Kidney (tissue), 14 donors: Measurements from ENCODE around the gene RSPH4A. TPM values are rescaled to one million over a fixed set of nuclear protein-coding genes. Genes with fewer than 3 reads are reported as not detected.

Experiments used
- DNase-seq, 5 donors: peaks; one replicate each; pipeline ENCODE4 v3.0.0-alpha.2; 2013 to 2020
- FAIRE-seq: peaks from 2 replicates; lab custom pipeline; 2012; peaks lifted over from hg19 to GRCh38; lab: Jason Lieb, UNC
- H3K27ac ChIP-seq, 2 donors: one replicate each; pipeline ENCODE4 v1.7.0; 2013; ENCODE audit warnings: low read depth in 2 of 2, low read length in 2 of 2, inconsistent platforms in 1 of 2
- H3K27me3 ChIP-seq: one replicate; pipeline ENCODE4 v1.7.1; 2013; ENCODE audit warnings: low read length, inconsistent platforms; ENCODE audit not compliant: control insufficient read depth, insufficient read depth
- H3K36me3 ChIP-seq, 3 donors: one replicate each; pipeline versions ENCODE4 v1.7.0 to v1.7.1; 2013; ENCODE audit warnings: low read length in 3 of 3, control low read depth in 1 of 3, inconsistent platforms in 1 of 3; ENCODE audit not compliant: insufficient read depth in 3 of 3, control insufficient read depth in 2 of 3
- H3K4me1 ChIP-seq, 3 donors: one replicate each; pipeline versions ENCODE4 v1.7.0 to v1.7.1; 2013; ENCODE audit warnings: low read length in 3 of 3, inconsistent platforms in 1 of 3, low read depth in 1 of 3; ENCODE audit not compliant: control insufficient read depth in 2 of 3, insufficient read depth in 2 of 3
- H3K4me3 ChIP-seq, 3 donors: one replicate each; pipeline versions ENCODE4 v1.7.0 to v1.8.1; 2013; ENCODE audit warnings: low read length in 3 of 3, control low read depth in 1 of 3, inconsistent platforms in 1 of 3
- H3K9ac ChIP-seq, 3 donors: one replicate each; pipeline versions ENCODE4 v1.7.0 to v1.7.1; 2013; ENCODE audit warnings: low read length in 3 of 3, control low read depth in 1 of 3, inconsistent platforms in 1 of 3
- H3K9me3 ChIP-seq, 3 donors: one replicate each; pipeline versions ENCODE4 v1.7.0 to v1.7.1; 2013; ENCODE audit warnings: low read length in 3 of 3, control low read depth in 1 of 3, inconsistent platforms in 1 of 3; ENCODE audit not compliant: control insufficient read depth in 2 of 3, insufficient read depth in 1 of 3
- CTCF ChIP-seq: IDR thresholded peaks from 3 replicates; pipeline ENCODE4 v1.5.1; 2012; ENCODE audit warnings: mild to moderate bottlenecking, moderate library complexity, borderline replicate concordance; ENCODE audit not compliant: insufficient read depth; ENCODE audit errors: extremely low read depth
- intact Hi-C: fragments of 100-400 bp; cut with DNase I; formaldehyde crosslinking; loops from one replicate; pipeline ENCODE4 v1.11.1; 2022
- polyA plus RNA-seq: library from polyadenylated mRNA; stranded (reverse); fragments of 350-450 nt; fragmentation: Illumina TruSeq; extraction: RNeasy Lipid Tissue Mini Kit (QIAGEN cat#74804); gene quantifications from one replicate; pipeline ENCODE4 v1.2.3, GENCODE V29; 2014; ENCODE audit warnings: low read depth, low replicate concordance; ENCODE audit not compliant: insufficient read depth
- total RNA-seq: library from RNA; stranded (reverse); fragmentation: NEBNext Ultra II Directional; extraction: Animal tissue kit (Norgen Biotek cat#: 25700); gene quantifications from one replicate; pipeline ENCODE4 v1.2.1, GENCODE V29; 2021
- donor health status: control.
- donor health status: control.
- donor health status: control.
- donor health status: control.
- donor health status: control.
- donor health status: DM: yes; HTN: yes; CAD: no.
- donor health status: Normal renal cell carcinoma (clear cell type).

RSPH4A gene
- total and polyA plus RNA-seq, 2 donors from 2014 or later = 0.62 to 1.8 TPM

- H3K36me3 ChIP-seq = peaks cover 0 to 6% (median 4%) of the 10 kb centered on the region in 3 donors
- no peak overlapping the region for H3K4me3 ChIP-seq
- no peak for FAIRE-seq
- no peaks in the 10 kb centered on the region for H3K27me3 ChIP-seq
- H3K27ac ChIP-seq = no peak overlapping the region
- H3K9ac ChIP-seq = no peak overlapping the region
- H3K9me3 ChIP-seq = no peaks in the 10 kb centered on the region
- H3K4me1 ChIP-seq = peaks cover 3 to 13% (median 7%) of the 10 kb centered on the region in 3 donors
- intact Hi-C loops = no loop called here
- no peak for TF ChIP-seq CTCF
- DNase-seq = no peak
These were observed 41.1 kb upstream of the RSPH4A start for GRCh38 chr6:116575227-116575626.

- DNase-seq = no peak
- intact Hi-C loops = no loop called here
- Histone ChIP-seq H3K36me3 (peaks cover 0 to 6% (median 4%) of the 10 kb centered on the region in 3 donors), H3K9ac (no peak overlapping the region), H3K4me1 (peaks cover 3 to 8% (median 5%) of the 10 kb centered on the region in 3 donors), H3K27ac (no peak overlapping the region), H3K27me3 (no peaks in the 10 kb centered on the region), H3K4me3 (no peak overlapping the region), H3K9me3 (no peaks in the 10 kb centered on the region)
- no peak for FAIRE-seq
- TF ChIP-seq CTCF = no peak
These were observed 38.8 kb upstream of the RSPH4A start for GRCh38 chr6:116577486-116577885.

- FAIRE-seq = no peak
- no peak for DNase-seq
- Histone ChIP-seq H3K4me3 (no peak overlapping the region), H3K27ac (no peak overlapping the region), H3K27me3 (no peaks in the 10 kb centered on the region), H3K4me1 (no peaks in the 10 kb centered on the region), H3K9ac (no peak overlapping the region), H3K36me3 (peaks cover 0 to 6% (median 4%) of the 10 kb centered on the region in 3 donors), H3K9me3 (no peaks in the 10 kb centered on the region)
- TF ChIP-seq CTCF = no peak
- intact Hi-C loops = no loop called here
These were observed 37.9 kb upstream of the RSPH4A start for GRCh38 chr6:116578335-116578734.

GRCh38 chr6:116579143-116579542, 37.1 kb upstream of the RSPH4A start:
- Histone ChIP-seq H3K36me3 (peaks cover 0 to 6% (median 4%) of the 10 kb centered on the region in 3 donors), H3K9me3 (no peaks in the 10 kb centered on the region)

More at GRCh38 chr6:116579143-116579542, 37.1 kb upstream of the RSPH4A start:
- no peak for FAIRE-seq
- Histone ChIP-seq H3K4me1 (no peaks in the 10 kb centered on the region), H3K27me3 (no peaks in the 10 kb centered on the region), H3K4me3 (no peak overlapping the region), H3K27ac (no peak overlapping the region), H3K9ac (no peak overlapping the region)
- no peak for TF ChIP-seq CTCF
- no peak for DNase-seq
- intact Hi-C loops = no loop called here
